ENCODE results near the gene PARN. TPM values are rescaled to one million over a fixed set of nuclear protein-coding genes. Genes with fewer than 3 reads are reported as not detected.

The PARN gene
- total and polyA plus RNA-seq, 2 experiments from 2014 or later, result 32.5 to 61.3 TPM

DNA sequence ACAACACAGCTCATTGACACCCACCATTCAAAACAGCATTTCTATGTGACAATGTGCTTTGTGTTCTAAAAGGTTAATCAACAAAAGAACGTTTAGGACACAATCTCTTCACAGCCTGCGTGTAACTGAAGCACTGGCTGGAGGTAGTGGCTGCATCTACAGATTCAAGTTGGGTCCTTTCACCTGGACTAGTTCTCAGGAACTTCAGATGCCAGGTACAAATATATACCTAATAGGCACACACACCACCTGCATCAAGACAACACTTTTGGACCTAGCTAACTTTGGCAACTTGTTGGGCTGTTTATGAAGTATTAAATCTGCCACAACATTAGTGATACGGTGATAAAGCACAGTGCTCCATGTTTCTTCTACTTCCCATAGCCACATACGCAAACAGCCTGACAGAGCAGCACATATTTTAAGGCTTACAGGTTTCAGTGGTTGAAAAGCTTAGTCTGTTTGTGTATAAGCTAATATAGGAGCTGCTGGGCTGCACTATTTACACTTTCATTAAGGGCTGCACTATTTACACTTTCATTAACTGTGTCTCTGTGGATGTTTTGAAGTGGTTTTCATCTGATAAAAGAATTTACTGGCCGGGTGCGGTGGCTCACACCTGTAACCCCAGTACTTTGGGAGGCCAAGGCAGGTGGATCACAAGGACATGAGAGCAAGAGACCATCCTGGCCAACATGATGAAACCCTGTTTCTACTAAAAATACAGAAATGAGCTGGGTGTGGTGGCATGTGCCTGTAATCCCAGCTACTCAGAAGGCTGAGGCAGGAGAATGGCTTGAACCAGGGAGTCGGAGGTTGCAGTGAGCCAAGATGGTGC, 132.6 kb downstream of the PARN start:
- peaks cover 40% of the 10 kb centered on the region for H3K4me1 ChIP-seq (ENCODE audit: insufficient read depth)
- peaks cover 3% of the 10 kb centered on the region for H3K27me3 Mint-ChIP-seq (ENCODE audit: insufficient read depth, low read depth, poor library complexity)
- TF ChIP-seq, protein P1, sequence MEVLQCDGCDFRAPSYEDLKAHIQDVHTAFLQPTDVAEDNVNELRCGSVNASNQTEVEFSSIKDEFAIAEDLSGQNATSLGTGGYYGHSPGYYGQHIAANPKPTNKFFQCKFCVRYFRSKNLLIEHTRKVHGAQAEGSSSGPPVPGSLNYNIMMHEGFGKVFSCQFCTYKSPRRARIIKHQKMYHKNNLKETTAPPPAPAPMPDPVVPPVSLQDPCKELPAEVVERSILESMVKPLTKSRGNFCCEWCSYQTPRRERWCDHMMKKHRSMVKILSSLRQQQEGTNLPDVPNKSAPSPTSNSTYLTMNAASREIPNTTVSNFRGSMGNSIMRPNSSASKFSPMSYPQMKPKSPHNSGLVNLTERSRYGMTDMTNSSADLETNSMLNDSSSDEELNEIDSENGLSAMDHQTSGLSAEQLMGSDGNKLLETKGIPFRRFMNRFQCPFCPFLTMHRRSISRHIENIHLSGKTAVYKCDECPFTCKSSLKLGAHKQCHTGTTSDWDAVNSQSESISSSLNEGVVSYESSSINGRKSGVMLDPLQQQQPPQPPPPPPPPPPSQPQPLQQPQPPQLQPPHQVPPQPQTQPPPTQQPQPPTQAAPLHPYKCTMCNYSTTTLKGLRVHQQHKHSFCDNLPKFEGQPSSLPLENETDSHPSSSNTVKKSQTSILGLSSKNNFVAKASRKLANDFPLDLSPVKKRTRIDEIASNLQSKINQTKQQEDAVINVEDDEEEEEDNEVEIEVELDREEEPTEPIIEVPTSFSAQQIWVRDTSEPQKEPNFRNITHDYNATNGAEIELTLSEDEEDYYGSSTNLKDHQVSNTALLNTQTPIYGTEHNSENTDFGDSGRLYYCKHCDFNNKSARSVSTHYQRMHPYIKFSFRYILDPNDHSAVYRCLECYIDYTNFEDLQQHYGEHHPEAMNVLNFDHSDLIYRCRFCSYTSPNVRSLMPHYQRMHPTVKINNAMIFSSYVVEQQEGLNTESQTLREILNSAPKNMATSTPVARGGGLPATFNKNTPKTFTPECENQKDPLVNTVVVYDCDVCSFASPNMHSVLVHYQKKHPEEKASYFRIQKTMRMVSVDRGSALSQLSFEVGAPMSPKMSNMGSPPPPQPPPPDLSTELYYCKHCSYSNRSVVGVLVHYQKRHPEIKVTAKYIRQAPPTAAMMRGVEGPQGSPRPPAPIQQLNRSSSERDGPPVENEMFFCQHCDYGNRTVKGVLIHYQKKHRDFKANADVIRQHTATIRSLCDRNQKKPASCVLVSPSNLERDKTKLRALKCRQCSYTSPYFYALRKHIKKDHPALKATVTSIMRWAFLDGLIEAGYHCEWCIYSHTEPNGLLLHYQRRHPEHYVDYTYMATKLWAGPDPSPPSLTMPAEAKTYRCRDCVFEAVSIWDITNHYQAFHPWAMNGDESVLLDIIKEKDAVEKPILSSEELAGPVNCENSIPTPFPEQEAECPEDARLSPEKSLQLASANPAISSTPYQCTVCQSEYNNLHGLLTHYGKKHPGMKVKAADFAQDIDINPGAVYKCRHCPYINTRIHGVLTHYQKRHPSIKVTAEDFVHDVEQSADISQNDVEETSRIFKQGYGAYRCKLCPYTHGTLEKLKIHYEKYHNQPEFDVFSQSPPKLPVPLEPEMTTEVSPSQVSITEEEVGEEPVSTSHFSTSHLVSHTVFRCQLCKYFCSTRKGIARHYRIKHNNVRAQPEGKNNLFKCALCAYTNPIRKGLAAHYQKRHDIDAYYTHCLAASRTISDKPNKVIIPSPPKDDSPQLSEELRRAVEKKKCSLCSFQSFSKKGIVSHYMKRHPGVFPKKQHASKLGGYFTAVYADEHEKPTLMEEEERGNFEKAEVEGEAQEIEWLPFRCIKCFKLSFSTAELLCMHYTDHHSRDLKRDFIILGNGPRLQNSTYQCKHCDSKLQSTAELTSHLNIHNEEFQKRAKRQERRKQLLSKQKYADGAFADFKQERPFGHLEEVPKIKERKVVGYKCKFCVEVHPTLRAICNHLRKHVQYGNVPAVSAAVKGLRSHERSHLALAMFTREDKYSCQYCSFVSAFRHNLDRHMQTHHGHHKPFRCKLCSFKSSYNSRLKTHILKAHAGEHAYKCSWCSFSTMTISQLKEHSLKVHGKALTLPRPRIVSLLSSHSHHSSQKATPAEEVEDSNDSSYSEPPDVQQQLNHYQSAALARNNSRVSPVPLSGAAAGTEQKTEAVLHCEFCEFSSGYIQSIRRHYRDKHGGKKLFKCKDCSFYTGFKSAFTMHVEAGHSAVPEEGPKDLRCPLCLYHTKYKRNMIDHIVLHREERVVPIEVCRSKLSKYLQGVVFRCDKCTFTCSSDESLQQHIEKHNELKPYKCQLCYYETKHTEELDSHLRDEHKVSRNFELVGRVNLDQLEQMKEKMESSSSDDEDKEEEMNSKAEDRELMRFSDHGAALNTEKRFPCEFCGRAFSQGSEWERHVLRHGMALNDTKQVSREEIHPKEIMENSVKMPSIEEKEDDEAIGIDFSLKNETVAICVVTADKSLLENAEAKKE (CRISPR knock-in tag; IDR thresholded peaks at IDR 0.05), result no peak
- TF ChIP-seq STAT1 (IDR thresholded peaks at IDR 0.05; ENCODE audit: unreplicated experiment), result no peak
- TF ChIP-seq EZH2 (IDR thresholded peaks at IDR 0.05; ENCODE audit: low read depth, unreplicated experiment), result no peak
- no peak for TF ChIP-seq CREB1 (CRISPR knock-in tag; IDR thresholded peaks at IDR 0.05; ENCODE audit: low read depth)
- no peak for TF ChIP-seq JUNB (IDR thresholded peaks at IDR 0.05; ENCODE audit: unreplicated experiment)
- TF ChIP-seq, protein P2, sequence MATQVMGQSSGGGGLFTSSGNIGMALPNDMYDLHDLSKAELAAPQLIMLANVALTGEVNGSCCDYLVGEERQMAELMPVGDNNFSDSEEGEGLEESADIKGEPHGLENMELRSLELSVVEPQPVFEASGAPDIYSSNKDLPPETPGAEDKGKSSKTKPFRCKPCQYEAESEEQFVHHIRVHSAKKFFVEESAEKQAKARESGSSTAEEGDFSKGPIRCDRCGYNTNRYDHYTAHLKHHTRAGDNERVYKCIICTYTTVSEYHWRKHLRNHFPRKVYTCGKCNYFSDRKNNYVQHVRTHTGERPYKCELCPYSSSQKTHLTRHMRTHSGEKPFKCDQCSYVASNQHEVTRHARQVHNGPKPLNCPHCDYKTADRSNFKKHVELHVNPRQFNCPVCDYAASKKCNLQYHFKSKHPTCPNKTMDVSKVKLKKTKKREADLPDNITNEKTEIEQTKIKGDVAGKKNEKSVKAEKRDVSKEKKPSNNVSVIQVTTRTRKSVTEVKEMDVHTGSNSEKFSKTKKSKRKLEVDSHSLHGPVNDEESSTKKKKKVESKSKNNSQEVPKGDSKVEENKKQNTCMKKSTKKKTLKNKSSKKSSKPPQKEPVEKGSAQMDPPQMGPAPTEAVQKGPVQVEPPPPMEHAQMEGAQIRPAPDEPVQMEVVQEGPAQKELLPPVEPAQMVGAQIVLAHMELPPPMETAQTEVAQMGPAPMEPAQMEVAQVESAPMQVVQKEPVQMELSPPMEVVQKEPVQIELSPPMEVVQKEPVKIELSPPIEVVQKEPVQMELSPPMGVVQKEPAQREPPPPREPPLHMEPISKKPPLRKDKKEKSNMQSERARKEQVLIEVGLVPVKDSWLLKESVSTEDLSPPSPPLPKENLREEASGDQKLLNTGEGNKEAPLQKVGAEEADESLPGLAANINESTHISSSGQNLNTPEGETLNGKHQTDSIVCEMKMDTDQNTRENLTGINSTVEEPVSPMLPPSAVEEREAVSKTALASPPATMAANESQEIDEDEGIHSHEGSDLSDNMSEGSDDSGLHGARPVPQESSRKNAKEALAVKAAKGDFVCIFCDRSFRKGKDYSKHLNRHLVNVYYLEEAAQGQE (IDR thresholded peaks at IDR 0.05; ENCODE audit: unreplicated experiment), result no peak
- H3K9me3 Mint-ChIP-seq, result no peaks in the 10 kb centered on the region
- H3K27me3 ChIP-seq (ENCODE audit: insufficient read depth), result no peaks in the 10 kb centered on the region
- H3K27ac Mint-ChIP-seq, result peak overlapping the region; percentile 47
- H3K4me3 ChIP-seq, result no peak overlapping the region
- ATAC-seq (no peak), DNase-seq (ENCODE audit: low spot score) (no peak)
- H3K9me2 ChIP-seq (ENCODE audit: insufficient read depth), result no peaks in the 10 kb centered on the region
- H3K36me3 Mint-ChIP-seq (ENCODE audit: low read depth), result peaks cover 7% of the 10 kb centered on the region; the same call in 2 of the 3 replicates
- H3K27ac ChIP-seq (ENCODE audit: low read depth), result peak overlapping the region; percentile 28; the same call in 1 of the 2 replicates
- H3K36me3 ChIP-seq (ENCODE audit: insufficient read depth), result no peaks in the 10 kb centered on the region
- peaks cover 6% of the 10 kb centered on the region; the same call in 1 of the 2 replicates for H3K79me2 ChIP-seq (replicated peaks; ENCODE audit: insufficient read depth)
- H3K4me3 Mint-ChIP-seq, result no peak overlapping the region
- peaks cover 53% of the 10 kb centered on the region for H3K4me1 Mint-ChIP-seq
- H3F3A ChIP-seq (replicated peaks; ENCODE audit: low read depth), result no peaks in the 10 kb centered on the region
- H3K4me2 ChIP-seq, result no peak overlapping the region
- no peak overlapping the region for H2AFZ ChIP-seq
- H4K20me1 ChIP-seq (replicated peaks; ENCODE audit: insufficient read depth), result no peaks in the 10 kb centered on the region

Measured in GM23338 (cell line).